Measurements from ENCODE around the gene AMZ1.

AMZ1 gene

GRCh38 chr7:2651847-2652735 is 35.9 kb upstream of the AMZ1 start:
- DNase-seq = no peak

GRCh38 chr7:2652736-2653060 is 35.3 kb upstream of the AMZ1 start:
- no peak for DNase-seq

DNA sequence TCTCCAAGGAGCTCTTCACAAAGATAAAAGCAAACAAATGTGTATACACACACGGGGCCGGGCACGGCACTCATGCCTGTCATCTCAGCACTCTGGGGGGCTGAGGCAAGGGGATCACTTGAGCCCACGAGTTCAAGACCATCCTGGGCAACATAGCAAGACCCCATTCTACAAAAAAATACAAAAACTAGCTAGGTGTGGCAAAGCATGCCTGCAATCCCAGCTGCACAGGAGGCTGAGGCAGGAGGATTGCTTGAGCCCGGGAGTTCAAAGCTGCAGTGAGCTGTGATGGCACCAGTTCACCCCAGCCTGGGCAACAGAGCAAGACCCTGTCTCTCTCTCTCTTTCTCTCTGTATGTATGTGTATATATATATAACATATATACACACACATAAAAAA is 33.9 kb upstream of the AMZ1 start:
- DNase-seq = no peak

GRCh38 chr7:2655870-2656614 is 32.0 kb upstream of the AMZ1 start:
- DNase-seq = no peak

GRCh38 chr7:2657208-2657607 is 30.8 kb upstream of the AMZ1 start:
- no peak for DNase-seq

GRCh38 chr7:2657920-2658671 is 29.9 kb upstream of the AMZ1 start:
- DNase-seq = no peak

- DNase-seq = no peak
Observed at GRCh38 chr7:2658941-2659340, 29.1 kb upstream of the AMZ1 start.

DNA sequence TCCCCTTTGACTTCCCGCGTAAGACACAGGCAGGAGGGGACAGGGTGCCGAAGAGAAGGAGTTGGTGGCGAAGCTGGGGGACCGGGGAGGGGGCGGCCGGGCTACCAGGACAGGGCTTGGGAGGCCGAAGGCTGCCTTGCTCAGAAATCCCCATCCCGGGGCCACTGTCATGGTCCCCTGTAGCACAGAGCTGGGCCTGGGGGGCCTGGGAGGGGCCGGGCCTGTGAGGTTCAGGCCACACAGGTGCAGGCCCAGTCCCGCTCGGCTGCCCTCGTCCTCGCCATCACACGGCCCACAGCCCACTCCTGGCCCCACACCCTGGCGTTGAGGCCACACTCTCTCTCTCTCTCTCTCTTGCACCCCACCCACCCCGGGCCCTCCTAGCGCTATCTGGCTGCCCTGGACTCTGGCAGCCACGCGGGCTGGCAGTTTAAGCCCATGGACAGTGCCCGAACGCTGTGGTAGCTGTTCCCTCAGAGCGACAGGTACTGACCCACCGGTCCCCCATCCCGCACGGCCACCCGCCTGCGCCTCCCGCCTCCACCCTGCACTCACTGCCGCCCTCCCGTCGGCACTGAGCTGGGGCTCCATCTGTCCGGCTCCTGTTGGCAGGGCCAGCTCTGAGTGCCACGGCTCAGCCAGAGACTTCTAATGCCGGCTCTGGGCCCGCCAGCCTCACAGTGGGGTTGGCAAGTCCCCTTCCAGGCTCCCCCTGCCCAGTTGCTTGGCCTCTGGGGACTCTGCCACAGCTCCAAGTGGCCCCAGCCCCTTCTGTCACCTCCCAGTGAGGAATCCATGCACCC is 28.2 kb upstream of the AMZ1 start:
- DNase-seq = no peak

DNA sequence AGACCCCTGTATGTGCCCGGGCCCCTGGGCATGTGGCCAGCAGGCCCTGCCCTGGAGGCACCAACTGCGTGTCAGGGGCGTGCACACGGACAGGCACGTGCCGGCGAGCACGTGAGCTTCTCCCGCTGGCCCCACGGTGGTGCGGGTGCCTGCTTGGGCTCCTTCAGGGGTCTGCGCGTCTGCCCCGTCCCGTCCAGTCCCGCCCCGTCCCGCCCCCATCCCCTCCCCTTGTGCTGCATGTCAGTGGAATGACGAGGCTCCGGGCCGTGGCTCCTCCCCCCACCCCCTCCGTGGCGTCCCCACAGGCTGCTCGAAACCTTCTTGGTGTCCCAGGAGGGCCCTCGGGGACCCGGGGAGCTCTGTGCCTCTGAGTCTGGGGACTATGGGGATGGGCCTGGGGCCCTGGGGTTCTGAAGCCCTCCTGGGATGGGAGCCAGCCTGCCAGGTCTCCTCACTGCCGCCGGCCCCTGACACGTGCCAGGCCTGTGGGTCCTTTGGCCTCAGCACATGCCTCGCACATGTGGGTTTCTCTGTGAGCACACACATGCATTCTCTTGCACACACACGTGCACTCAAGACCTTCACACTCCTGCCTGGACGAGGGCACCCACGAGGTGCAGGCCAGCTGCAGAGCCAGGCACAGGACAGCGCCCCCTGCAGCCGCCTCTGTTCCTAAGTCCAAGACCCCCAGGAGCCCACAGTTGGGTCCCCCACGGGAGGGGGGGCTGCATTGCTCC is 27.5 kb upstream of the AMZ1 start:
- DNase-seq = no peak

DNA sequence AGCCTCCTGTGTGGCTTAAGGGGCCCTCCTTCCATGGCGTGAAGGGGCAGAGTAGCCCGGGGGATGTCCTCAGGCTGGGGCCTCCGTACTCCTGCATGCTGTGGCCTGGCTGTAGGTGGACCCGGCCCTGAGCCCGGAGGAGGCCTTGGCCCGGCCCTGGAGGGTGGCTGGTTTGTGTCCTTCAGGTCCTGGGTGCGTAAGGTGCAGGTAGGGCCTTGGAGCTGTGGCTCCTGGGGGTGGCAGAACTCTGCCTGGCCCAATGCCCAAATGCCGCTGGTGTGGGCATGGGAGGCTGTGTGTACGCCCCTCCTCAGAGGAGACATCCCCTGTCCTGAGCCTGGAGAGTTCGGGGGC is 26.9 kb upstream of the AMZ1 start:
- DNase-seq = no peak

DNA sequence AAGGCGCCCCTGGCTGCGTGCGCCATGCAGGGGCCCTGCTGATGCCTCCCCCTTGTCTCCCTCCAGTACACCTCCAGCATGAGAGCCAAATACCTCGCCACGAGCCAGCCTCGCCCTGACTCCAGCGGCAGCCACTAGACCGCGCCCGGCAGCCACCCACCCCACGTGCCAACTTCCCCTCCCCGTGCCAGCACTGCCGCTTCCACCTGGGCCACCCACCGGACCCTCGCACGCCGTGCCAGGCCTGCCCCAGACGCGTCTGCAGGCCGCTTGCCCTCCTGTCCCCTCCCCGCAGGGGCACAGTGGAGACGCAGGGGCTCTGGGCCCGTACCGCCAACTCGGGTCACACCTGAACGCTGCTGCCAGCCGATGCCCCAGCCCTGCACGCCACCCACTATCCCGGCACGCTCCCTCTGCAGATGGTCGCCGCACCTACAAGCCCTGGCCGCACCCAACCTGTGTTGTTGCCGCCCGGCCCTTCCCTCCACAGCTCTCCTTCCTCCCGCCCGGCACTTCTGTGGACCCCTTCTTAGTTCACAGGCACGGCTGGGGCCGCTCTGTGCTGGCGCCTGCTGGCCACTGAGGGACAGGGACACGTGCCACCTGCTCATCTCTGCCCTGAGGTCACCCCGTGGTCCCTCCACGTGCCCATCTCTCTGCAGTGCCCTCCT is 26.3 kb upstream of the AMZ1 start:
- DNase-seq = no peak

- DNase-seq = no peak
Observed at GRCh38 chr7:2662273-2663120, 25.5 kb upstream of the AMZ1 start.

DNA sequence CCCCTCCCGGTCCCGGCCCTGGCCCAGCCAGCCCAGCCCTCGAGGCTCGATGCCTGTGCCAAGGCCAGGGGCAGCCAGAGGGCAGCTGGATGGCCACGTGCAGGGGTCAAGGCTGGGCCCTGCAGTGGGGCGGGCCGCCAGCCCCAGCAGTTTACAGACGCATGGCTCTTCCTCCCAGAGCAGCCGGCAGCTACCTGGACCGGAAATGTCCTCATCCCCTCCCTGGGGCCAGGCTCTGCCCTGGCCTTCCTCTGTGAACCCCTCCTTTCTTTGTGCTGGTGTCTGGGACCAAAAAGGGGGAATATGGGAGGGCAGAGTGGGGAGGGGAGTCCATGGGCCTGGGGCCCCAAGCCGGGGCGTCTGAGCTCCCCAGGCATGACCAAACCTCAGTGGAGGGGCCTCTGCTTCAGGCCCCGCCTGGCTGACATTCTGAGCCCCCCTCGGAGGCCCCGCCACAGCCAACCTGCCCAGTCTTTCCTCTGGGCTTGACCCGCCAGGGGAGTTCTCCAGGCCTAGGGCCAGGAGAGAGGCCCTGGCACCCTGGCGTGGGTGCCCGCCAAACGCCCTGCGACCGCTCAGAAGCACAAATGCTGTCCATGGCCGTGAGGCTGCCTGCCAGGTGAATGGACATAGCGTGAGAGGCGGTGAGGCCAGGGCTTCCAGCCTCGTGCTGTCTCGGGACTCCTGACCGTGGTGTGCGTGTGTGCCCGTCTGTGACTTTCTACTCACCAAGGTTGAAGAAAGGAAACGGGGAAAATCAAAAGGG is 24.7 kb upstream of the AMZ1 start:
- DNase-seq = no peak

DNA sequence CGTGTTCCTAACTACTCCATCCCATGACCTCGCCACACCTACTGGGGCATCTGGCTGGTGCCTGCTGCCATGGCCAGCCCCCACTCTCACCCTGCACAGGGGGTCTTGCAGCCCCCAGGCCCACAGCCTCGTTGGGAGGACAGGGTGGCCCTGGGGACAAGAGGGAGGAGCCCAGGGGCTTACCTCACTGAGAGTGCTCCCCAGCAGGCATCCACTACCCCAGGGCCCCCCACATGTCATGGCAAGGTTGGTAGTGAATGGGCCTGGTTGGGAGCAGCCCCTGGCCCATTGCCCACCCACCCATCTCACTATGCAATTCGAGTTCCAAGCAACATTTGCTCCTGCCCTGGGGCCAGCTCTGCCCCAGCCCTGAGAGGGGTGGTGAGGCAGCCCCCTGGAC is 24.0 kb upstream of the AMZ1 start:
- DNase-seq = no peak

- no peak for DNase-seq
Observed at GRCh38 chr7:2665359-2665791, 22.6 kb upstream of the AMZ1 start.

GRCh38 chr7:2666155-2666554 is 21.8 kb upstream of the AMZ1 start:
- no peak for DNase-seq

DNA sequence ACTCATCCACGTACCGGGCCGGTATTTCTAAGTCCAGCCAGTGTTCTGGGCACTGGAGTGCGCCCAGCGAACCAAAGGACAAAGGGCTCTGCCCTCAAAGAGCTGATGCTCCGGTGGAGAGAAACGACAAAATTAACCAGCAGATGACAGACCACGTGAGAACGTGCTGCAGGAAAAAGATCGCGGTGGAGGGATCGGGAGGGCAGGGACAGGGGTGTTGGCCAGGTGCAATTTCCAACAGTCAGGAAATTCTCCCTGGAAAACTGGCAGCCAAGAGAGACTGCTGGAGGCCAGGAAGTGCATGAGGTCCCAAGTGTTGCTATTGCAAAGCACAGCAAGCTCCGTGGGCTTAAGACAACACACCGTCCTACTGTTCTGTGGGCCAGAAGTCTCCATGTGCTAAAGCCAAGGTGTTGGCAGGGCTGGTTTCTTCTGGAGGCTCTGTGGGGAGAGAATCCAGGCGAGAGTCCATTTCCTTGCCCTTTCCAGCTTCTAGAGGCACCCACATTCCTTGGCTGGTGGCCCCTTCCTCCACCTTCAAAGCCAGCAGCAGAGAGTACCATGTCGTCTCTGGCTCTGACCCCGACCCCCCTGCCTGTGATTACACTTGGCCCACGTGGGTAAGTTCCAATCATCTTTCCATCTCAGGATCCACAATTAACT is 21.3 kb upstream of the AMZ1 start:
- DNase-seq = no peak

GRCh38 chr7:2667843-2668242 is 20.2 kb upstream of the AMZ1 start:
- DNase-seq = no peak

- DNase-seq = no peak
Observed at GRCh38 chr7:2668401-2668800, 19.6 kb upstream of the AMZ1 start.

All from EL (cell line).